HG02938 (cell line): ENCODE data around the gene FLT3LG.
"Not testable (repeated sequence)": the region's sequence is repeated elsewhere in the genome, so short reads cannot be mapped to it uniquely, and the experiment has no call there.

Experiments
- ATAC-seq: cut with Tn5 transposase; IDR thresholded peaks from one replicate; pipeline ENCODE4 v1.9.1; 2021; ENCODE audit warnings: mild to moderate bottlenecking, moderate library complexity; ENCODE audit not compliant: unreplicated experiment

Gene FLT3LG

DNA sequence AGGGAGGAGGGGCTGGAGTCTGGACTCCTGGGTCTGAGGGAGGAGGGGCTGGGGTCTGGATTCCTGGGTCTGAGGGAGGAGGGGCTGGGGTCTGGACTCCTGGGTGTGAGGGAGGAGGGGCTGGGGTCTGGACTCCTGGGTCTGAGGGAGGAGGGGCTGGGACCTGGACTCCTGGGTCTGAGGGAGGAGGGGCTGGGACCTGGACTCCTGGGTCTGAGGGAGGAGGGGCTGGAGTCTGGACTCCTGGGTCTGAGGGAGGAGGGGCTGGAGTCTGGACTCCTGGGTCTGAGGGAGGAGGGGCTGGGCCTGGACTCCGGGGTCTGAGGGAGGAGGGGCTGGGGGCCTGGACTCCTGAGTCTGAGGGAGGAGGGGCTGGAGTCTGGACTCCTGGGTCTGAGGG lies 12.9 kb upstream of the FLT3LG start:
- ATAC-seq, result not testable (repeated sequence)

DNA sequence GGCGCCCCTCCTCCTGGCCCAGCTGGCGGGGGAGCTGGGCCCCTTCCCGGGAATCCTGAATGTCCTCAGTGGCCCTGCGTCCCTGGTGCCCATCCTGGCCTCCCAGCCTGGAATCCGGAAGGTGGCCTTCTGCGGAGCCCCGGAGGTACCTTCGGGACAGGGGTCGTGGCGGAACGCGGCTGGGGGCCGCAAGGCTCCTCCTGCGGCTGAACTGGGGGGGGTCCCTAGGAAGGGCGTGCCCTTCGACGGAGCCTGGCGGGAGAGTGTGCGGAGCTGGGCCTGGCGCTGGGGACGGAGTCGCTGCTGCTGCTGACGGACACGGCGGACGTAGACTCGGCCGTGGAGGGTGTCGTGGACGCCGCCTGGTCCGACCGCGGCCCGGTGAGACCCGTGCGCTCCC lies 12.4 kb upstream of the FLT3LG start:
- ATAC-seq, result no peak

DNA sequence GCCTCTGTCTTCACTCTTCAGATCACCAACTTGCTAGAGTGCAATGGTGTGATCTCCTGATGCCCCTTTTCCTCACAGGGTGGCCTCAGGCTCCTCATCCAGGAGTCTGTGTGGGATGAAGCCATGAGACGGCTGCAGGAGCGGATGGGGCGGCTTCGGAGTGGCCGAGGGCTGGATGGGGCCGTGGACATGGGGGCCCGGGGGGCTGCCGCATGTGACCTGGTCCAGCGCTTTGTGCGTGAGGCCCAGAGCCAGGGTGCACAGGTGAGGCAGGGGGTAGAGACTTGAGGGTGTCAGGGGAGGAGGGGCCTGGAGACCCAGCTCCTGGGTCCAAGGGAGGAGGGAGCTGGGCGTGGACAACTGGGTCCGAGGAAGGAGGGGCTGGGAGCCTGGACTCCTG lies 11.5 kb upstream of the FLT3LG start:
- no peak for ATAC-seq

DNA sequence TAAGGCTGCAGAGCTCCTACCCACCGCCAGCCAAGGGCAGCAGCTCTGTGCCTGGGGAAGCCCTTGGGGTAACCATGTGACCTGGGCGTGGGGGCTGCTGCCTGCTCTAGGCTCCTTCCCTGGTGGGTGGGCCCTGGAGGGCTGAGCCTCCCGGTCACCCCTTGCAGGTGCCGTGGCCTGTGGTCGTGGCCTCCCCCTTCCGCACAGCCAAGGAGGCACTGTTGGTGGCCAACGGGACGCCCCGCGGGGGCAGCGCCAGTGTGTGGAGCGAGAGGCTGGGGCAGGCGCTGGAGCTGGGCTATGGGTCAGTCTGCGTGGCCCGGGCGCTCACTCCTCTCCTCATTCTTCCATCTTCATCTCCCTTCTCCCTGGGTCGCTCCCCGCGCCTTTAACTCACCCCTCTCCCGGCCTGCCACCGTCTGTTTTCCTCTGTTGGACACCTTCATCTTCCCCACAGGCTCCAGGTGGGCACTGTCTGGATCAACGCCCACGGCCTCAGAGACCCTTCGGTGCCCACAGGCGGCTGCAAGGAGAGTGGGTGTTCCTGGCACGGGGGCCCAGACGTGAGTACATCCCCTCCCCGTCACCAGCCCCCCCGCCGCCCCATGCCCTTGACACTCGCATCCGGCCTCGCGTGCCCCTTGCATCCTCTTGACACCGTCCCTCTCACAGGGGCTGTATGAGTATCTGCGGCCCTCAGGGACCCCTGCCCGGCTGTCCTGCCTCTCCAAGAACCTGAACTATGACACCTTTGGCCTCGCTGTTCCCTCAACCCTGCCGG lies 9.9 kb upstream of the FLT3LG start:
- no peak for ATAC-seq

DNA sequence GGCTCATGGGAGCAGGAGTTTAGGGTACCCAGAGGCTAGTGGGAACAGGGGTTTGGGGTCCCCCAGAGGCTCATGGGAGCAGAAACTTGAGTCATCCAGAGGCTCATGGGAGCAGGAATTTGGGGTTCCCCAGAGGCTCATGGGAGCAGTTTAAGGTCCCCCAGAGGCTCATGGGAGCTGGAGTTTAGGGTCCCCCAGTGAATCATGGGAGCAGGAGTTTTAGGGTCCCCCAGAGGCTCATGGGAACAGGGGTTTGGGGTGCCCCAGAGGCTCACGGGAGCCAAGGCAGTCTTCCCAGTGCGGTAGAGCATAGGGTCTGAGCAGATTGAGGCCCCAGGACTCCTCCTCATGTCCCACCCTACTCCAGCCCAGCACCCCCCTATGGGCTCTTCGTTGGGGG lies 8.6 kb upstream of the FLT3LG start:
- ATAC-seq, result no peak

DNA sequence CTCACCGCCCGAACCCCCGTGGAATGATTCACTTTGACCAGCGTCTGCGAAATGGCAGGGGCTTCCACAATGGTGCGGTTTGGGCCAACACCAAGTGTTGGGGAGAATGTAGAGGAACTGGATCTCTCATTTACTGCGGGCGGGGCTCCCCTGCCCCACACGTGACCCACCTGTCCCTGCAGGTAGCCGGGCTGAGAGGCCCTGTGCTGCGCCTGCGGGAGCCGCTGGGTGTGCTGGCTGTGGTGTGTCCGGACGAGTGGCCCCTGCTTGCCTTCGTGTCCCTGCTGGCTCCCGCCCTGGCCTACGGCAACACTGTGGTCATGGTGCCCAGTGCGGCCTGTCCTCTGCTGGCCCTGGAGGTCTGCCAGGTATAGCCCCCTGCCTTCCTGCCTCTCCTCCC lies 5.8 kb upstream of the FLT3LG start:
- no peak for ATAC-seq

DNA sequence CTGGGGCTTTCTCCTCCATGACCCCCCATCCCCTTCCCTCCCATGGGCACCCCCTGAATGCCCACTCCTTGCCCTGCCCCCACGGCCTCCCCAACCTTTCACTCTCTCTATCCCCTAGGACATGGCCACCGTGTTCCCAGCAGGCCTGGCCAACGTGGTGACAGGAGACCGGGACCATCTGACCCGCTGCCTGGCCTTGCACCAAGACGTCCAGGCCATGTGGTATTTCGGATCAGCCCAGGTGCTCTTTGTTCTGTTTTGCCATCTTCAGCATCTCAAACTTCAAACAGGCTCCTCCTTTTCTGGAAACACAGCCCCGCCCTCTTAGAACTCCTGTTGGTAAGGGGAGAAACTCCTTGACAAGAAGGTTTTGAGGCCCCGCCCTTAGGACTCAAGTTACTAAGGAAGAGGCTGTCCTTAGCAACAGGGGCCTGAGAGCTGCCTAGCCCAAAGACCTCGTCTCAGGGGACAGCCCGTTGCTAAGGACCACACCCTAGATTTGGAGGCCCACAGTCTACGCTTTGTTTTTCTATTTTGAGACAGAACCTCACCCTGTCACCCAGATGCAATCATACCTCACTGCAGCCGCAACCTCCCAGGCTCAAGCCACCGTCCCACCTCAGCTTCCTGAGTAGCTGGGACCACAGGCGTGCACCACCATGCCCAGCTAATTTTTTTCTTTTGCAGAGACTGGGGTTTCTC lies 5.1 kb upstream of the FLT3LG start:
- ATAC-seq, result peak; percentile 67

DNA sequence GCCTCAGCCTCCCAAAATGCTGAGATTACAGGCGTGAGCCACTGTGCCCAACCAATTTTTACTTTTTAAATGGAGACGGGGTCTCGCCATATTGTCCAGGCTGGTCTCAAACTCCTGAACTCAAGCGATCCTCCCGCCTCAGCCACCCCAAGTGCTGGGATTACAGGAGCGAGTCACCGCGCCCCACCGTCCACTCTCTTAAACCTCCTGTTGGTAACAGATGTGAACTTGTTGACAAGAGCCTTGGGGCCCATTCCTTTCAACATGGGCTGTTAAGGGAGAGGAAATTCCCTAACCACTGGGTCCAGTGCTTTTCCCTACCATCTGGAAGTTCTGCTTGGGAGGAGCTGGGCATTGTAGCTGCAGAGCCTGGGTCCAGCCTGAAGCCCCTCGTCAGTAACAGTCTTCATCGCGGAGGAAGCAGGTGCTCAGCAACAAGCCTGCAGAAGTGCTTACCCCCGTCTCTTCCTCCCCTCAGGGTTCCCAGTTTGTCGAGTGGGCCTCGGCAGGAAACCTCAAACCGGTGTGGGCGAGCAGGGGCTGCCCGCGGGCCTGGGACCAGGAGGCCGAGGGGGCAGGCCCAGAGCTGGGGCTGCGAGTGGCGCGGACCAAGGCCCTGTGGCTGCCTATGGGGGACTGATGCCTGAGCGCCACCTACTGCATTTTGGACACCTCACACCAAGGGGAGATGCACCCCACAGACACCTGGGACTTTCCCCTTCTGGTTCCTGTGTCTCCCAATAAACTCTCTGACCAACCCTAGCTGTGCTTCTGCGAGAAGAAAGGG lies 4.0 kb upstream of the FLT3LG start:
- ATAC-seq, result no peak

DNA sequence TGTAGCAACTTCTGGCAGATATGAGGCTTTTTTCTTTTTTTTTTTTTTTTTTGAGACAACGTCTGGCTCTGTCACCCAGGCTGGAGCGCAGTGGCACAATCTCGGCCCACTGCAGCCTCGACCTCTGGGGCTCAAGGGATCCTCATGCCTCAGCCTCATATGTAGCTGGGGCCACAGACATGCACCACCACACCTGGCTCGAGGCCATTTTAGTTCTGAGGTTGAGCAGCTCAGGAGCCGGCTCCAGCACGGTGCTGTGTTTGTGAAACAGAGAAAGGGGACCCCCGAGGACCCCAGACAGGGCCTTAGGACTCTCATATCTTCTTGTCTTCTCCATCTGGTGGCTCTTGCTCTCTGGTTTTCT lies 3.4 kb upstream of the FLT3LG start:
- ATAC-seq, result no peak

DNA sequence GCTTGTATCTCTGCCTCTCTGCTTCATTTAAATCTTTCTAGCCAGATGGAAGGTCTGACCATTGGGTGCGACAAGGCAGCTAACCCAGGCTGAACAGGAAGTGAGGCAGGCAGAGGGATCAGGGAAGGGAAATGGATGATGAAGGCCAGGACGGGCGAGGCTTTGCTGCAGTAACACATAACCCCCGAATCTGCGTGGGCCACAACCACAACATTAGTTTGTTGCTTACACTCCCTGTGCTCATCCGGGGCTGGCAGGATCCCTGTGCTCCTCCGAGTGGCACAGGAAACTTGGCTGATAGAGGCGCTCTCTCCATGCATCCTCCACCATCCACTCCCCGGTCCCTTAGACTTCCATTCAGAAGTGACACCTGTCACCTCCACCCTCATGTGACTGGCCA lies 1.1 kb upstream of the FLT3LG start:
- no peak for ATAC-seq

DNA sequence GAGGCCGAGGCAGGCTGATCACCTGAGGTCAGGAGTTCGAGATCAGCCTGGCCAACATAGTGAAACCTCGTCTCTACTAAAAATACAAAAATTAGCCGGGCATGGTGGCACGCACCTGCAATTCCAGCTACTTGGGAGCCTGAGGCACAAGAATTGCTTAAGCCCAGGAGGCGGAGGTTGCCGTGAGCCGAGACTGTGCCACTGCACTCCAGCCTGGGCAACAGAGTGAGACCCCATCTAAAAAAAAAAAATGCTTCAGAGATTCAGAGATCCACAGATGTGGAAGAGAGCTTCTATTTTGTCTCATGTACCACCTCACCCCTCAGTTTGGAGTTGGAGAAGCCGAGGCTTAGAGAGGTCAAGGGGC lies 531 bp upstream of the FLT3LG start:
- not testable (repeated sequence) for ATAC-seq

DNA sequence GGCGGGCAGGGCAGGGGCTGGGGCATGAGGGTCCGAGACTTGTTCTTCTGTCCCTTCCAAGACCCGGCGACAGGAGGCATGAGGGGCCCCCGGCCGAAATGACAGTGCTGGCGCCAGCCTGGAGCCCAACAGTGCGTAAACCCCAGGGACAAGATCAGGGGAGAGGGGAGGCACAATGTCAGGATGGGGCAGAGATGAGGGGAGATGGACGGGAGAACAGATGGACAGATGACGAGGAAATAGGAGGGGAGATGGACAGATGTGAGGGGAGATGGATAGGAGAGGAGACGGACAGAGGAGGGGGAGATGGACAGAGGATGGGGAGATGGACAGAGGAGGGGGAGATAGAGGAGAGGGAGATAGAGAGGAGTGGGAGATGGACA lies 518 bp downstream of the FLT3LG start:
- ATAC-seq, result no peak

DNA sequence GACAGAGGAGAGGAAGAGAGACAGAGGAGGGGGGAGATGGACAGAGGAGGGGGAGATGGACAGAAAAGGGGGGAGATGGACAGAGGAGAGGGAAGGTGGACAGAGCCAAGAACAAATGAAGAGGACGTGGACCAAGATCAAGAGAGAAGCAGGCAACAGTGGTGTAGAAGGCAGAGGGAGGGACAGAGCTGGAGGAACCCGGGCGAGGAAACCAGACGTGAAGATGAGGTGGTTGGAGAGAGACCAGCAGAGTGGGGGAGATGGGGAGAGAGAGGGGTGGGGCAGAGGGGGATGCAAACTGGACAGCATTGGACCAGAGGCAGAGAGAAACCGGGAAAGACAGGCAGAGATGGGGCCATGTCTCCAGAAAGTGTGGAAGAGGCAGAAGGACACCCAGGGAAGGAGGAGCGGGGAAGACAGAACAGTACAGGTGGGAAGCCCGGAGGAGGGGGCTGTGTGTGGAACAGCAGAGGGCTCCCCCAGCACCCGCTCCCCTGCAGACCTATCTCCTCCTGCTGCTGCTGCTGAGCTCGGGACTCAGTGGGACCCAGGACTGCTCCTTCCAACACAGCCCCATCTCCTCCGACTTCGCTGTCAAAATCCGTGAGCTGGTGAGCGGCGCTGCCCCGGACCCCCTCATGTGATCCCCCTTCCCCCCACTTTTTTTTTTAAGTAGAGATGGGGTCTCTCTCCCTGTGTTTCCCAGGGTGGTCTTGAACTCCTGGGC lies 1.3 kb downstream of the FLT3LG start:
- ATAC-seq, result no peak

DNA sequence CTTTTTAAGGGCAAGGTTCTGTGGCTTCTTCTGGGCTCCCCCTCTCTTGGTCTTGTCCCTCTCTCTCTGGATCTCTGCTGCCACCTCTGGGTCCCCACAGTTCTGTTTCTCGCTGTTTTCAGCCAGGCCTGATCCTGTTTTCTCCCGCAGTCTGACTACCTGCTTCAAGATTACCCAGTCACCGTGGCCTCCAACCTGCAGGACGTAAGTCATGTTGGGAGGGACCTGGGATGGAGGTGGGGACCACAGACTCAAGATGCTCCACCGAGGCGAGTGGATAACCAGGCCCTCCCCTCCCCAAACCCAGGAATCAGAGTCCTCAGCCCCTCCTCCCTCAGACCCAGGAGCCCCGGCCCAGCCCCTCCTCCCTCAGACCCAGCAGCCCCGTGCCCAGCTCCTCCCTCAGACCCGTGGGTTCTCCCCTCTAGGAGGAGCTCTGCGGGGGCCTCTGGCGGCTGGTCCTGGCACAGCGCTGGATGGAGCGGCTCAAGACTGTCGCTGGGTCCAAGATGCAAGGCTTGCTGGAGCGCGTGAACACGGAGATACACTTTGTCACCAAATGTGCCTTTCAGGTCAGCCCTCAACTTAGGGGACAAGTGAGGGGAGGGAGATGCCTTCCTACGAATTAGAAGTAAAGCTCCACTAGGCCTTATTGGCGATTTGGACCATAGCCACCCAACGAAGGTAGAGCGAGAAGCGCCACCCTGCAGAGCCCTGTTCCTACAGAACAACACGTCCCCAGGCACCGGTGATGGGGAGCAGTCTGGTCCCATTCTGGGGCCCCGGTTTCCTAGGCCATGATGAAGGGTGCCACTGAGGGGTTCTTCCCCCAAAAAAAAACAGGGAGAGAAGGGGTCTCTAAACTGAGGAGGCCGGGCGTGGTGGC lies 2.2 kb downstream of the FLT3LG start:
- no peak for ATAC-seq

DNA sequence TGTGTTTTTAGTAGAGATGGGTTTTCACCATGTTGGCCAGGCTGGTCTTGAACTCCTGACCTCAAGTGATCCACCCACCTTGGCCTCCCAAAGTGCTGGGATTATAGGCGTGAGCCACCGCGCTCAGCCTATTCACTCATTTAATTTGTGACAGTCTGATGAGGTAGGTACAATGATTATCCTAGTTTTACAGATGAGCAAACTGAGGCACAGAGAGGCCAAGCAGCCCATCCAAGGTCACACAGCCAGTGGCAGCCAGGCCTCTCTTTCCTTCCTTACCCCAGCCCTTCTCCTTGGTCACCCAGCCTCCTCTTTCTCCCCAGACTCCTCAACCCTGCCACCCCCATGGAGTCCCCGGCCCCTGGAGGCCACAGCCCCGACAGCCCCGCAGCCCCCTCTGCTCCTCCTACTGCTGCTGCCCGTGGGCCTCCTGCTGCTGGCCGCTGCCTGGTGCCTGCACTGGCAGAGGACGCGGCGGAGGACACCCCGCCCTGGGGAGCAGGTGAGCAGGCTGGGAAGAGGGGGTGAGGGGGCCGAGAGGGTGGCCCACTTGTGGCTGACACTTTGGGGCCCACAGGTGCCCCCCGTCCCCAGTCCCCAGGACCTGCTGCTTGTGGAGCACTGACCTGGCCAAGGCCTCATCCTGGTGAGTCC lies 6.1 kb downstream of the FLT3LG start:
- ATAC-seq, result no peak

DNA sequence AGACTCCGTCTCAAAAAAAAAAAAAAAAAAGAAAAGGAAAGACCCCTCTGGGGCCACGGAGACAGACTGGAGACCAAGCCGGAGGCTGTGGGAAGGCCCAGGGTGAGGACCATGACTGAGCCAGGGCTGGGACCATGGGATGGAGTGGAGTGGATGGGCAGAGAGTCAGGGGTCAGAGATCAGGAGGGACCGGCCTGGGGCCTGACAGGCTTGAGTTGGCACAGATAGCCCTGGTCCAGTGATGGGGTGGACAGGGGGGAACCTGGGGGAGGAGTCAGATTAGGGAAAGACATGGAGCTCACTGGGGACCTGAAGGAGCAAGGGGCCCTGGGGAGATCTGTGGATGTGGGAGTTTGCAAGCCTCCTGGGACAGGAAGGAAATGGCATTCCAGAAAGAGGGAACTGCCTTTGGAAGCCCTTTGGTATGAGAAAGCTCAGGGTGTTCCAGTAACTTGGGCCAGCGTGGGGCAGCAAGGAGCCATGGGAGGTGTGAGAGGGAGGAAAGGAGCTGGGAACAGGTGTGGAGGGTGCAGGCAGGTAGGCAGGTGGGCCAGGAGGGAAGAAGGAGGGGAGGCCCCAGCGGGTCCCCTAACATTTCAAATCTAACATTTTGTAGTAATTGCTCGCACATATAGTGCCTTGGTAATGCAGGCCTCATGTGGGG lies 7.1 kb downstream of the FLT3LG start:
- ATAC-seq, result no peak

DNA sequence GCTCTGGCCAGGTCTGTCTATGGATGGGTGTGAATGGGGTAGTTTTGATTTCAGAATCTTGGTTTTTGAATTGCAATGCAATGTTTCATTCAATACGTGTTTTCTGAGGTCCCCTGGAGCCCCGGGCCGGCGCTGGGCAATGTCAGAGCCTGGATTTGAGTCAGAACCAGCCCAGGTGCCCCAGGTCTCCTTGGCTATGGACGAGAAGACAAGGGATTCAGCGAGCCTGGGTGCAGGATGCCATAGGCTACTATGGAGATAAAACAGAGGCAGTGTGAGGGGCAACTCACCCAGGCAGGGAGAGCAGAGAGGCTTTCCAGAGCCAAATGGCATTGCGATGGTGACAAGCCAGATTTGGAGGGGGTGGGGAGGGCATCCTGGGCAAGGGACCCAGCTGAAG lies 12.2 kb downstream of the FLT3LG start:
- no peak for ATAC-seq

DNA sequence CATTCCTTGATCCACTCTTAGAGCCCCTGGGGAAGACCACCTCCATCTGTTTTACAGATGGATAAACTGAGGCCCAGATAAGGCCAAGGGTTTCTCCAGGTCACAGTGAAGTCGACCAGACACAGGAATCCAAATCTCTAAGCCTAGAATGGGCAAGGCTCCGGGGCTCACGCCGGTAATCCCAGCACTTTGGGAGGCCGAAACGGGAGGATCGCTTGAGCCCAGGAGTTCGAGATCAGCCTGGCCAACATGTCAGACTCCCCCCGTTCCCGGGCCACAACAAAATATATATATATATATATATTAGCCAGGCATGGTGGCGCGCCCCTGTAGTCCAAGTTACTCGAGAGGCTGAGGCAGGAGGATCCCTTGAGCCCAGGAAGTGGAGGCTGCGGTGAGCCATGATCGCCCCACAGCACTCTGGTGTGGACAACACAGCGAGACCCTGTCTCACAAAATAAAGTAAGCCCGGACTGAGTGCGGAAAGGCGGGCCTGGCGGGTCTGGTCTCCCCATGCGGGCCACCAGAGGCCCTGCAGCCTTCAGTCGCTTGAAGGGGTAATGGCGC lies 12.8 kb downstream of the FLT3LG start:
- no peak for ATAC-seq
